Lower leg skin (tissue), 4 donors: ENCODE data around the gene ENC1. TPM values are rescaled to one million over a fixed set of nuclear protein-coding genes. Genes with fewer than 3 reads are reported as not detected.

Source experiments
- DNase-seq, 2 donors: peaks; one replicate each; pipeline ENCODE4 v3.0.0-alpha.2; 2019; ENCODE audit warnings: low spot score in 2 of 2
- H3K4me3 ChIP-seq: fragments of 200-600 bp; sonication (generic); 2 replicates; pipeline ENCODE4 v1.5.1; 2017; ENCODE audit warnings: mild to moderate bottlenecking, low read depth; ENCODE audit not compliant: poor library complexity, severe bottlenecking
- POLR2A ChIP-seq, 2 donors: fragments of 450-650 bp; IDR thresholded peaks; one replicate each; pipeline ENCODE4 v1.6.1; 2016 to 2017; ENCODE audit warnings: antibody characterized with exemption in 2 of 2, mild to moderate bottlenecking in 1 of 2, moderate library complexity in 1 of 2
- WGBS, 2 donors: methylation state at CpG; one replicate each; pipeline ENCODE4 v1.1.5; 2018; 5-methylcytosine and 5-hydroxymethylcytosine counted together
- intact Hi-C: fragments of 100-400 bp; cut with DNase I; formaldehyde crosslinking; loops from one replicate; pipeline ENCODE4 v1.15.0; 2023; ENCODE audit warnings: low total_unique reads
- total RNA-seq, 4 donors: library from RNA; depleted of rRNA; stranded (reverse); fragments of >200 nt; gene quantifications; one replicate each; pipeline ENCODE4 v1.1.0, GENCODE V29; 2016
- TF ChIP-seq, protein P1 (sequence below), 3 donors: fragments of 450-650 bp; IDR thresholded peaks; one replicate each; pipeline ENCODE4 v1.5.1; 2016; ENCODE audit warnings: antibody characterized with exemption in 3 of 3, mild to moderate bottlenecking in 3 of 3, moderate library complexity in 2 of 3

ENC1 gene
- total RNA-seq, 4 donors from 2014 or later = 10.5 to 14.1 (median 13.1) TPM

DNA sequence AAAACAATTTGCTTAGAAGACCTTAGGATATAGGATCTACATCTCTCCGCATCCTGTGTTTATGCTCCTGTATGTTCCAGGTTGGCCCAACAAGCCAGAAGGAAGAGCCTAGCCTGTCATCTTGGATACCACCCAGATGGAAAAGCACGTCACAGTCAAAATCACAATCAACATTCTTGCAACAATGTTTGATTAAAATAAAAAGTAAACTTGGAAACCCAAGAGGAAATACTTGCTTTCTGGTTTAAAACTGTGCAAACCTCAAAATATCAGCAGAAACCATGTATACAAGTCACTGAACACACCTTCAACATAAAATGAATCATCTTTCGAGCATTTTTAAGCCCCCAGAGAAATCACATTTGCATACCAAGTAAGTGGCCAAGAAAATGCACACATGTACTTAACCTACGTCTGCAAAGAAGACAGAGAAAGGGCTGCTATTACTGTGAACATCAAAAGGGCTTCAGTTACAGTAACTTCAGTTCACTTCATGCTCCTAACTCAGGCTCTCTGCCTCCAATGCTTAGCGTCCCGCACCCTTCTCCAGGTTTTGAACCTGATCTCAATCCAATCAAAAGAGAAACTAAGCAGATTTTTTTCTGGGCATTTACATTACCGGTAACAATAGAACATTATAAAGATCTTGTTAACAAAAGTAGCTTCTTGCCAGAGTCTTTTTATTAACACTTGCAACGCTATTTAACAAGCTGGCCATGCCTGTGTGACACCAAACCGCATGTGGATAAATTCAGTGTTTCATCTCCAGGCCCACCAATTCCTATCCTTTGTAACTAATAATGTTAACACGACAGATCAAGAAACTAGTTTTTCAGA is 1.3 kb downstream of the ENC1 start:
- TF ChIP-seq, protein P1, sequence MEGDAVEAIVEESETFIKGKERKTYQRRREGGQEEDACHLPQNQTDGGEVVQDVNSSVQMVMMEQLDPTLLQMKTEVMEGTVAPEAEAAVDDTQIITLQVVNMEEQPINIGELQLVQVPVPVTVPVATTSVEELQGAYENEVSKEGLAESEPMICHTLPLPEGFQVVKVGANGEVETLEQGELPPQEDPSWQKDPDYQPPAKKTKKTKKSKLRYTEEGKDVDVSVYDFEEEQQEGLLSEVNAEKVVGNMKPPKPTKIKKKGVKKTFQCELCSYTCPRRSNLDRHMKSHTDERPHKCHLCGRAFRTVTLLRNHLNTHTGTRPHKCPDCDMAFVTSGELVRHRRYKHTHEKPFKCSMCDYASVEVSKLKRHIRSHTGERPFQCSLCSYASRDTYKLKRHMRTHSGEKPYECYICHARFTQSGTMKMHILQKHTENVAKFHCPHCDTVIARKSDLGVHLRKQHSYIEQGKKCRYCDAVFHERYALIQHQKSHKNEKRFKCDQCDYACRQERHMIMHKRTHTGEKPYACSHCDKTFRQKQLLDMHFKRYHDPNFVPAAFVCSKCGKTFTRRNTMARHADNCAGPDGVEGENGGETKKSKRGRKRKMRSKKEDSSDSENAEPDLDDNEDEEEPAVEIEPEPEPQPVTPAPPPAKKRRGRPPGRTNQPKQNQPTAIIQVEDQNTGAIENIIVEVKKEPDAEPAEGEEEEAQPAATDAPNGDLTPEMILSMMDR (IDR thresholded peaks at IDR 0.05) = no peak
- TF ChIP-seq POLR2A (IDR thresholded peaks at IDR 0.05) = no peak
- no peak for DNase-seq
- intact Hi-C loops = no loop called here
- 13 to 20% methylated on average over 10 of the region's 10 CpGs for WGBS, 2 donors
- H3K4me3 ChIP-seq = peak overlapping the region; percentile 60

DNA sequence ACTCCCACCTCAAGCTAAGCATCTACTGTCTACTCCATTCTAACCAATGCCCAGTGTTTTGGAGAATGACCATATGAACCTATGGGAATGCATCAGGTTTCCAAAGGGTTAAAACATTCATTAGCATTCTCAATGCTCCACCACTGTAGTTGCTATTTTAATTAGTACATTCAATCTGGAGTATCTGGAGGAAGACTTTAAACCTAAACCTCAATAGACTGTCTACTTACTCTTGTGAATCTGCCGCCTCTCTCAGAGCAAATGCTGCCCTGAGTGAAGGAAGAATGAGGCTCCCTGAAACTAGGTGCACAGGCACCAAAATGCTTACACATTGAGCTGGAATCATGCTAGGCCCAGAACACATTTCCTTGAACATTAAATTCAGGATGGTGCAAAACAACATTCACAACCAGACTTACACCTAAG is 2.0 kb downstream of the ENC1 start:
- no peak overlapping the region for H3K4me3 ChIP-seq
- TF ChIP-seq POLR2A (IDR thresholded peaks at IDR 0.05) = no peak
- no peak for DNase-seq
- 71 to 77% methylated on average over 1 of the region's 1 CpG for WGBS, 2 donors
- intact Hi-C loops = no loop called here

DNA sequence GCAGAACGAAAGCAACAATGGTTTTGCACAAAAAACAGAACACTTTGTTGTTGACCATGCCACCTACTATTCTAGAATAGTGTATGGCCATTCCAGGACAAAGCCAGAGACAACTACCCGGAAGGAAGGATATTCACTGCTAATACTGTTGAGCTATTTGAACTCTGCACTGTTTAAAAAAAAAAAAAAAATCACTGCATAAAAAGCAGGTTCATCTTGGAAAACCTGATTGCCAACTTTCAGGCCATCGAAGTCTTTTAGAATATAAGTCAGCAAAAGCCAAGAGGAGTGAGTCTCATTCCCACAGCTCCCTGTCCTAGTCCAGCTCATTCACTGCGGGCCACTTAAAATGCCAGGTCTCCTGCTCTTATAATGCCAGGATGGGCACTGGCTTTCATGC is 4.0 kb downstream of the ENC1 start:
- TF ChIP-seq, protein P1 (IDR thresholded peaks at IDR 0.05) = no peak
- no peak for TF ChIP-seq POLR2A (IDR thresholded peaks at IDR 0.05)
- WGBS, 2 donors = 77 to 86% methylated on average over 4 of the region's 4 CpGs
- no peak for DNase-seq
- H3K4me3 ChIP-seq = no peak overlapping the region
- intact Hi-C loops = no loop called here

DNA sequence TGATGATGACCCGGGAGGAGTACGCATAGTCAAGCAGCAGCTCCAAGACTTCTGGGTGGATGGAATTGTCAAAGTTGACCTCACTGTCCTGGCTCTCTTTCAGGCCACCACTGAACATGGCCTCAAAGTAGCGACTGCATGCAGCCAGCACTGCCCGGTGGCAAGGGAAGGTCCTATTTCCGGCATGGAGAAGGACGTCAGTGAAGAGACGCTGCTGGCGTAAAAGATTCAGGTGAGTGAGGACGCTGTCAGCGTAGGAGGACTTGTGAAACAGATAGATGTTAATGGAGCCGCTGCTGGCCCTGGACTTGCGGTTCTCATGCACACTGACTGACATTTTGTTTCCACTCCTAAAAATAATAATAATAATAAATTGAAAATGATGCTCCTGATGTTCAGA is 4.4 kb downstream of the ENC1 start:
- TF ChIP-seq, protein P1 (IDR thresholded peaks at IDR 0.05) = no peak
- TF ChIP-seq POLR2A (IDR thresholded peaks at IDR 0.05) = no peak
- H3K4me3 ChIP-seq = no peak overlapping the region
- intact Hi-C loops = no loop called here
- DNase-seq = no peak
- WGBS, 2 donors = 94 to 96% methylated on average over 12 of the region's 12 CpGs

DNA sequence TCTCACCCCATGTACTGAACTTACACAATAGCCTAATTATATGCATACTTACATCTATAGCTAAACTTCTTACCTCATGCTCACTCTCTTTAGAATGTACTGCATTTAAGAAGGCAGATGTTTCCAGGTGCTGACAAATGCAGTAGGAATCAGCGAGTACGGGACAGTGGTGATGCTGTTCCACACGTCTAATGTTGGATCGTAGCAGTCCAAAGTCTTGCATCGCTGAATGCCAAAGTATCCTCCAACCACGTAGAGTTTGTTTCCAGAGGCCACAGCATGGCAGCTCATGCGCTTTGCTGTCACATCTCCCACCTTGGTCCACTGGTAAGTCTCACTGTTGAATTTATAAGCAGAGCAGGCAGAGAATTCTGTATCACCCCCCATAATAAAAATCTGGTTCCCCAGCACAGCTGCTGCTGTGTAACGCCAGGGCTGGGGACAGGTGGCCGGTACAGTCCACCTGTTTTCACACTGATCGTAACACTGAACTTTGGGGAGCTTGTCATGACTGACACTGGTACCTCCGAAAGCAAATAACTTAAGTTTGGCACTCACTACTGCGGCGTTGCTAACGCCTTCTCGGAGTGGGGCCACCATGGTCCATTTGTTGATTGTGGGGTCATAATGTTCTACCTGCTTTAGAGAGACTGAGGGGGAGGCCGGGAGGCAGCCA is 5.8 kb downstream of the ENC1 start:
- intact Hi-C loops = no loop called here
- no peak overlapping the region for H3K4me3 ChIP-seq
- no peak for TF ChIP-seq POLR2A (IDR thresholded peaks at IDR 0.05)
- TF ChIP-seq, protein P1 (IDR thresholded peaks at IDR 0.05) = no peak
- no peak for DNase-seq
- WGBS, 2 donors = 94 to 97% methylated on average over 16 of the region's 16 CpGs

DNA sequence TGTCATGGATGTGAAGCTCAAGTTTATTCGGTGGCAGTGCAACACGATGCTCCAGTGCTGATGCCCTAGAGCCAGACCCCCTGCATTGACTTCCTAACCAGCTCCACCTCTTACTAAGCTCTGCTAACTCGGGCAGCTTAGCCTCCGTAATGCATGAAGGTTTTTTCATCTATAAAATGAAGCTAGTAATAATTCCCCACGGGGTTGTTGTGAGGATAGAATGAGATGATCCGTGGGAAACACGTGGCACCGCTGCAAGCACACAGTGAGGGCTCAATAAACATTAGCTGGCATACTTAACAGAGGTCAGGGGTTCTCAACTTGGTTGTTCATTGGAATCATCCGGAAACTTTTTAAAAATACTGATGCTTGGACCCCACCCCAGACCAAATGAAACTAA is 6.8 kb downstream of the ENC1 start:
- no peak for DNase-seq
- TF ChIP-seq, protein P1 (IDR thresholded peaks at IDR 0.05) = no peak
- no peak for TF ChIP-seq POLR2A (IDR thresholded peaks at IDR 0.05)
- 84 to 85% methylated on average over 9 of the region's 9 CpGs for WGBS, 2 donors
- intact Hi-C loops = no loop called here
- no peak overlapping the region for H3K4me3 ChIP-seq
